PFSK-1 (cell line): ENCODE results near the gene OXNAD1.

Experiments
- REST ChIP-seq, 2 experiments: IDR thresholded peaks; 2 replicates each; pipeline versions ENCODE4 v1.6.1 to v1.8.0; 2011 to 2012; ENCODE audit warnings: low read depth in 2 of 2, low read length in 2 of 2, control low read depth in 1 of 2, inconsistent platforms in 1 of 2, mild to moderate bottlenecking in 1 of 2, moderate library complexity in 1 of 2; ENCODE audit not compliant: insufficient read depth in 1 of 2
- TAF1 ChIP-seq: IDR thresholded peaks from 2 replicates; pipeline ENCODE4 v1.6.1; 2012; ENCODE audit warnings: low read length, control low read depth, borderline replicate concordance; ENCODE audit not compliant: insufficient read depth

DNA sequence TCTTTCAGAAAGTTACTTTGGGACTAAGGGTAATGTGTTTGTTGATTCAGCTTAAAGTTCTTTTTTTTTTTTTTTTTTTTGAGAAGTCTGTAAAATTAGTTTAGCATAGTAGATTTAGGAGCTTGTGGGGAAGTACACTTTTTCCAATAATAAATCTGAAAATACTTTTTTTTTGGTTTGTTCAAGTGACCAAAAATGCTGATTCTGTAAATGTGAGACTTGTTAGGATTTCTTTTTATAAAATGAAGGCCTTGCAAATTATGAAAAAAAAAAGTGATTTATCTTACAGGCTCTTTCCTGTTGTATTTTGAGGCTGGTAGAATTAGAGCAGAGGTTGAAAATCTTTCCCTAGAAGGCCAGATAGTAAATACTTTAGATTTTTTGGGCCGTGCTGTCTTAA is 7.6 kb downstream of the OXNAD1 start:
- TF ChIP-seq TAF1, result no peak
- TF ChIP-seq REST (IDR thresholded peaks at IDR 0.05; ENCODE audit: insufficient read depth in 1 of 2, low read depth in 2 of 2, low read length in 2 of 2), result no peak
